Rectal smooth muscle tissue (tissue), 1 donor: ENCODE measurements around the gene LSMEM2.

ENCODE experiments used
- H3K27ac ChIP-seq: one replicate; pipeline ENCODE4 v1.7.0; 2013; ENCODE audit warnings: low read depth, low read length, inconsistent platforms
- H3K27me3 ChIP-seq: one replicate; pipeline ENCODE4 v1.7.0; 2013; ENCODE audit warnings: low read length; ENCODE audit not compliant: control insufficient read depth, insufficient read depth
- H3K36me3 ChIP-seq: one replicate; pipeline ENCODE4 v1.7.0; 2013; ENCODE audit warnings: low read length; ENCODE audit not compliant: control insufficient read depth, insufficient read depth
- H3K4me1 ChIP-seq: one replicate; pipeline ENCODE4 v1.7.0; 2013; ENCODE audit warnings: low read length; ENCODE audit not compliant: control insufficient read depth, insufficient read depth
- H3K4me3 ChIP-seq: one replicate; pipeline ENCODE4 v1.7.0; 2013; ENCODE audit warnings: low read length
- H3K9ac ChIP-seq: one replicate; pipeline ENCODE4 v1.7.0; 2013; ENCODE audit warnings: low read length

The LSMEM2 gene

GRCh38 chr3:50327129-50327528 lies 48.2 kb downstream of the LSMEM2 start:
- peaks cover 12% of the 10 kb centered on the region for H3K36me3 ChIP-seq
- peaks cover 14% of the 10 kb centered on the region for H3K4me1 ChIP-seq
- no peak overlapping the region for H3K27ac ChIP-seq

GRCh38 chr3:50327943-50328691 lies 49.2 kb downstream of the LSMEM2 start, which contains the start of gene TUSC2:
TUSC2 (minus strand) TSS chr3:50328223; CDS start chr3:50328099, 124 bp downstream.
- Histone ChIP-seq H3K4me1 (peaks cover 13% of the 10 kb centered on the region), H3K36me3 (peaks cover 12% of the 10 kb centered on the region), H3K27me3 (no peaks in the 10 kb centered on the region), H3K27ac (peak within 1 kb of the TSS; percentile 78), H3K9ac (peak within 1 kb of the TSS; percentile 69), H3K4me3 (peak within 1 kb of the TSS; percentile 81)

More at GRCh38 chr3:50327129-50327528, 48.2 kb downstream of the LSMEM2 start:
- peak overlapping the region; percentile 45 for H3K9ac ChIP-seq
- no peaks in the 10 kb centered on the region for H3K27me3 ChIP-seq
- peak overlapping the region; percentile 81 for H3K4me3 ChIP-seq

- H3K36me3 ChIP-seq, result peaks cover 12% of the 10 kb centered on the region
- H3K4me1 ChIP-seq, result peaks cover 13% of the 10 kb centered on the region
- H3K27me3 ChIP-seq, result no peaks in the 10 kb centered on the region
- no peak overlapping the region for H3K9ac ChIP-seq
- H3K4me3 ChIP-seq, result no peak overlapping the region
- no peak overlapping the region for H3K27ac ChIP-seq
Observed at GRCh38 chr3:50330330-50330729, 51.4 kb downstream of the LSMEM2 start.

GRCh38 chr3:50331364-50331907 lies 52.5 kb downstream of the LSMEM2 start:
- peaks cover 6% of the 10 kb centered on the region for H3K36me3 ChIP-seq
- no peak overlapping the region for H3K27ac ChIP-seq
- H3K9ac ChIP-seq, result no peak overlapping the region
- no peak overlapping the region for H3K4me3 ChIP-seq
- H3K4me1 ChIP-seq, result peaks cover 16% of the 10 kb centered on the region
- H3K27me3 ChIP-seq, result no peaks in the 10 kb centered on the region

GRCh38 chr3:50333744-50334328 lies 54.9 kb downstream of the LSMEM2 start:
- no peak overlapping the region for H3K9ac ChIP-seq
- no peak overlapping the region for H3K4me3 ChIP-seq
- peaks cover 6% of the 10 kb centered on the region for H3K36me3 ChIP-seq
- no peaks in the 10 kb centered on the region for H3K27me3 ChIP-seq
- H3K4me1 ChIP-seq, result peaks cover 3% of the 10 kb centered on the region
- no peak overlapping the region for H3K27ac ChIP-seq

GRCh38 chr3:50334339-50335075 lies 55.6 kb downstream of the LSMEM2 start:
- H3K27me3 ChIP-seq, result no peaks in the 10 kb centered on the region
- H3K36me3 ChIP-seq, result peaks cover 6% of the 10 kb centered on the region
- peaks cover 3% of the 10 kb centered on the region for H3K4me1 ChIP-seq
- H3K4me3 ChIP-seq, result no peak overlapping the region
- H3K9ac ChIP-seq, result no peak overlapping the region
- H3K27ac ChIP-seq, result no peak overlapping the region

- Histone ChIP-seq H3K4me3 (peak overlapping the region; percentile 87), H3K36me3 (no peaks in the 10 kb centered on the region), H3K27me3 (no peaks in the 10 kb centered on the region), H3K4me1 (peaks cover 7% of the 10 kb centered on the region), H3K9ac (peak overlapping the region; percentile 85), H3K27ac (peak overlapping the region; percentile 96)
Observed at GRCh38 chr3:50336452-50337174, 57.7 kb downstream of the LSMEM2 start.

GRCh38 chr3:50337175-50337861 lies 58.4 kb downstream of the LSMEM2 start:
- no peaks in the 10 kb centered on the region for H3K27me3 ChIP-seq
- no peaks in the 10 kb centered on the region for H3K36me3 ChIP-seq
- H3K27ac ChIP-seq, result peak overlapping the region; percentile 96
- peak overlapping the region; percentile 85 for H3K9ac ChIP-seq
- peaks cover 7% of the 10 kb centered on the region for H3K4me1 ChIP-seq
- H3K4me3 ChIP-seq, result peak overlapping the region; percentile 87
